Fibroblast of pulmonary artery (primary cell): ENCODE measurements around the gene VPS33B.

Experiments used
- DNase-seq: peaks from one replicate; pipeline ENCODE4 v3.0.0-alpha.2; 2010; ENCODE audit warnings: low read depth
- H3K4me3 ChIP-seq: replicated peaks from 2 replicates; pipeline ENCODE4 v1.5.1; 2011; ENCODE audit warnings: low read depth, mild to moderate bottlenecking, control low read depth, low read length, moderate library complexity
- TF ChIP-seq, protein P1 (sequence below): IDR thresholded peaks from 2 replicates; pipeline ENCODE4 v1.5.1; 2011; ENCODE audit warnings: mild to moderate bottlenecking, control low read depth, low read length, inconsistent platforms; ENCODE audit errors: missing control alignments

Gene VPS33B

DNA sequence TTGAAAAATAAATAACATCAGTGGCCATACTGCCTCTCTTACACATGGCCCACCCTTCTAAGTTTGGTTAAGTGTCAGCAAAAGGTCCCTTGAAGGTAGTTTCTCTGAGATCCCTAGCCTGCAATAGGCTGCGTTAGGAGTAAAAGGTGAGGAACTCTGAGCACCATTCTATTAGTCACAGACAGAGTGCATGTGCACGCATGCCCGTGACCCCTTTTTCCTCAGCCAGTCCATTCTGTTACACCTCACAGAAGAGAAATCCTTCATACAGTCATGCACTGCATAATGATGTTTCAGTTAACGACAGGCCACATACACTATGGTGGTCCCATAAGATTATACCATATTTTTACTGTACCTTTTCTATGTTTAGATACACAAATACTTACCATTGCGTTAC lies 55.2 kb downstream of the VPS33B start:
- TF ChIP-seq, protein P1, sequence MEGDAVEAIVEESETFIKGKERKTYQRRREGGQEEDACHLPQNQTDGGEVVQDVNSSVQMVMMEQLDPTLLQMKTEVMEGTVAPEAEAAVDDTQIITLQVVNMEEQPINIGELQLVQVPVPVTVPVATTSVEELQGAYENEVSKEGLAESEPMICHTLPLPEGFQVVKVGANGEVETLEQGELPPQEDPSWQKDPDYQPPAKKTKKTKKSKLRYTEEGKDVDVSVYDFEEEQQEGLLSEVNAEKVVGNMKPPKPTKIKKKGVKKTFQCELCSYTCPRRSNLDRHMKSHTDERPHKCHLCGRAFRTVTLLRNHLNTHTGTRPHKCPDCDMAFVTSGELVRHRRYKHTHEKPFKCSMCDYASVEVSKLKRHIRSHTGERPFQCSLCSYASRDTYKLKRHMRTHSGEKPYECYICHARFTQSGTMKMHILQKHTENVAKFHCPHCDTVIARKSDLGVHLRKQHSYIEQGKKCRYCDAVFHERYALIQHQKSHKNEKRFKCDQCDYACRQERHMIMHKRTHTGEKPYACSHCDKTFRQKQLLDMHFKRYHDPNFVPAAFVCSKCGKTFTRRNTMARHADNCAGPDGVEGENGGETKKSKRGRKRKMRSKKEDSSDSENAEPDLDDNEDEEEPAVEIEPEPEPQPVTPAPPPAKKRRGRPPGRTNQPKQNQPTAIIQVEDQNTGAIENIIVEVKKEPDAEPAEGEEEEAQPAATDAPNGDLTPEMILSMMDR, result no peak
- no peak overlapping the region for H3K4me3 ChIP-seq
- no peak for DNase-seq

DNA sequence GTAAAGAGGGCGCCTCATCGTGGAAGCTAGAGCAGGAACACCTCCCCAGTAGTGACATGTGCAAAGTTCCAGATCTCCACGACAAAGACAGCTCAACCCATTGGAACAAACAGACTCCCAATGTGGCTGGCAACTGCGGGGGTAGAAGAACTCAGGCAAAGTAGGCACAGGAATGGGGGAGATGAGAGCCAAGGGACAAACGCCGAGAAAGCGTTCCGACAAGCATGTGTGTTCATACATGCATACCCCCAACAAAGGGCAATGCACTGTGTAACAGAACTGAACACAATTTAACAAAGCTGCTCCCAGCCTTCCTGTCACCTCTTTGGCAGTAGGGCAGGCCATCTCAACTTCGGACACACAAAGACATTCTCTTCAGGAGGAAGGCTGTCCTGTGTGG lies 56.1 kb downstream of the VPS33B start:
- TF ChIP-seq, protein P1, result no peak
- no peak for DNase-seq
- no peak overlapping the region for H3K4me3 ChIP-seq

DNA sequence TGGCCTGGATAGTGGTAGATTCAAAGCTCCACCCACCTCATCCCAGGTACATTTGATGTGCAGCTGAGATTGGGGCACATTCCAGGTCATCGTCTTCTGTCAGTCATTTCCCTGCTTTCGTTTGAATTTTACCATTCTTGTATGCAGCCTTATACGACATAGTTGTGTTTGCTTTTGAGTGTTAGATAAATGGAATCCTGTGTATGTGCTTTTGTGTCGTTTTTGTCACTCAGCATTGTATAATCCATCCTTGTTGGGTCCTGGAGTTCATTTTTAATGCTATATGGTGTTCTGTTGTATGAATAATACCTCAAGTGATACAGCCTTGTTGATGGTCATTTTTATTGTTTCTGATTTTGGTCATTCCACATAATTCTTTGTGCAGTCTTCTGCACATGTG lies 60.4 kb downstream of the VPS33B start:
- no peak overlapping the region for H3K4me3 ChIP-seq
- DNase-seq, result no peak
- TF ChIP-seq, protein P1, result no peak

DNA sequence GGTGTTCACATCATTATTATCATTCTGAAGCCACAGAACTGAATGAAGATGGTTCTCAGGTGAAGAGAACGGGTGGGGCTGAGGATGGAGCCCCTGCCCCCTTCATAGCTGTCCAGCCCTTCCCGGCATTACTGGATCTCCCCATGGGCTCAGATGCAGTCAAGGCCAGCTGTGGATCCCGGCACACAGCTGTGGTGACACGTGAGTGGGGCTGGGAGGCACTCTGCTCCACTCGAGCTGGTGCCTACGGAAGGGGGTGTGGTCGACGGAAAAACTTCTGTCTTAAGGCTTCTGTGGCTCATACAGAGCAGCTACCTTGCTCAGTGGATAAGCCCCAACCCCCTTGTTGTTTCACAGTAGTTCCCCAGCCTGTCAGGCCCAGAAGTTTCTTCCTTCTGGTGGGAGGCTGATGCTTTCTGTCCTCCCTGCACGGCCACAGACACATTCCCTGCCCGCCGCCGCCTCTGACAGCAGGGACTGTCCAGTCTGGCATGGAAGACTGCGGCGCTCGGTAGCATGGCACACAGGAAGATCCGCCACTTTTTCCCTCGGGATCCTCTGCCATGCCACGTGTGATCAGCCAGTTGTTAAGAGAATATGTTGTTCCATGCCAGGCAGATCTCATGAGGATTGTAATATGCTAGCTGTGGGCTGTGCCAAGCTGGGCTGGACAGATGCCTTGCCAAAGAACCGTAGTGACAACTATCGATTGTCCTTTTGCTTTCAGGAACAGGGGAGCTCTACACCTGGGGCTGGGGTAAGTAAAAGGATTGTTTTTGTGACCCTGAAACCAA lies 61.9 kb downstream of the VPS33B start:
- DNase-seq, result no peak
- TF ChIP-seq, protein P1, result no peak
- H3K4me3 ChIP-seq, result no peak overlapping the region

DNA sequence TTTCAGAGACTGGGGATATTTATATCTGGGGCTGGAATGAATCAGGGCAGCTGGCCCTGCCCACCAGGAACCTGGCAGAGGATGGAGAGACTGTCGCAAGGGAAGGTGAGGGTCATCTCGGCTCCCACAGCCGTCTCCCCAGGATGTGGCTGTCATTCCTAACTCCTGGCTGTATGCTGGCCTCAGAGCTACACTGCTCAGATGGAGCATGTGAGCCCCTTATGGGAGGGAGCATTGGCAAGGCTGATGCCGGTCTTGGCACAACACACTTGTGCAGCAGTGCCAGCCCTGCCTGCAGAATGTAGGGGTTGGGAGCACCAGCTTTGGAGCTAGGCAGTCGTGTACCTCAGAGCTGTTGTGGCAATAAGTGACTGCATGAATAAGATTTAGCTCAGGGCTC lies 62.5 kb downstream of the VPS33B start:
- TF ChIP-seq, protein P1, result no peak
- DNase-seq, result peak; percentile 21
- no peak overlapping the region for H3K4me3 ChIP-seq

DNA sequence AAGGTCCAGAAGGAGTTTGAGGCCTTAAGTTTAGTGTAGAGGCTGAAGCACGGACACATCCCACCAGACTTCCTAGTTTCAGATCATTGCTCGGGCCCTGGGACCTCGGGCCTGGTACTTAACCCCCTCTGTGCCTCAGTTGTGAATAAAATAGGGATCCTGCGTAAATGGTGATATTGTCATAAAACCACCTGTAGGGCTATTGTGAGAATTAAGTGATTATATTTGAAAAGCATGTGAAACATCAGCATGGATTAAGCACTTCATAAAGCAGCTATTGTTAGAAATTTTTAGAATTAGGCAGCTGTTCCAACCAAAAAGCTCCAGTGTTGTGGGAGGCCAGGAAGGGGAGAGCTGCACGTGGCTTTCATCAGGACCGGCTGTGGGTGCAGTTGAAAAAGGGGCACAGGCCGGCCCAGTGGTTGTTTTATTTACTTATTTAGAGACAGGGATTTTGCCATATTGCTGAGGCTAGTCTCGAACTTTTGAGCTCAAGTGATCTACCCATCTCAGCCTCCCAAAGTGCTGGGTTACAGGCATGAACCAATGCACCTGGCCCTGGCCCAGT lies 63.3 kb downstream of the VPS33B start:
- DNase-seq, result no peak
- no peak overlapping the region for H3K4me3 ChIP-seq
- TF ChIP-seq, protein P1, result no peak

DNA sequence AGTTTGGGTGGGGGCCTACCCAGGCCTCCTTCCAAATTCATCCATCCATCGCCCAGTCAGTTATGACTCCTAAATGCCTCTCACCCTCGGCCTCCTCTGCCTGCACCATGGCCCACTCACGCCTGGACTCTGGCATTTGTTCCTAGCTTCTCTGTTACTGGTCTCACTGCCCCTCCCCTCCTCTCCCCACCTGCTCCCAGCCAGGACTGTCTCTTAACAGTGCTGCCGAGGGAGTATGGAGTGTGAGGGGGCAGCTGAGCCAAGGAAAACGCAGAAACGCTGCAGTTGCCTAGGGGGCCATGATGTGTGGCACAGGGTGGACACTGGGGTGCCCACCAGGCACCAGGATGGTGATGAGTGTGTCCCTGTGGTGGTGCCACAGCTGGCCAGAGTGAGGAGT lies 64.6 kb downstream of the VPS33B start:
- no peak overlapping the region for H3K4me3 ChIP-seq
- TF ChIP-seq, protein P1, result no peak
- no peak for DNase-seq
